Ovary (tissue), 3 donors: ENCODE measurements around the gene POLN.

Source experiments
- CTCF ChIP-seq, 3 donors: fragments of 450-650 bp in 2 of 3; fragments of 200-600 bp in 1 of 3; IDR thresholded peaks; one replicate each; pipeline versions ENCODE4 v1.5.1 to v1.8.0; 2016 to 2022; ENCODE audit warnings: antibody characterized with exemption in 3 of 3, mild to moderate bottlenecking in 1 of 3
- POLR2A ChIP-seq: fragments of 450-650 bp; IDR thresholded peaks from one replicate; pipeline ENCODE4 v1.6.1; 2017; ENCODE audit warnings: antibody characterized with exemption, mild to moderate bottlenecking, moderate library complexity
- donor health status: DM: no; HTN: no; CAD: no.

- TF ChIP-seq CTCF (IDR thresholded peaks at IDR 0.05) (no peak), POLR2A (no peak)
Measured at GRCh38 chr4:2265113-2266110, 23.5 kb upstream of the POLN start.
